ENCODE results near the gene IL17RA.

DNA sequence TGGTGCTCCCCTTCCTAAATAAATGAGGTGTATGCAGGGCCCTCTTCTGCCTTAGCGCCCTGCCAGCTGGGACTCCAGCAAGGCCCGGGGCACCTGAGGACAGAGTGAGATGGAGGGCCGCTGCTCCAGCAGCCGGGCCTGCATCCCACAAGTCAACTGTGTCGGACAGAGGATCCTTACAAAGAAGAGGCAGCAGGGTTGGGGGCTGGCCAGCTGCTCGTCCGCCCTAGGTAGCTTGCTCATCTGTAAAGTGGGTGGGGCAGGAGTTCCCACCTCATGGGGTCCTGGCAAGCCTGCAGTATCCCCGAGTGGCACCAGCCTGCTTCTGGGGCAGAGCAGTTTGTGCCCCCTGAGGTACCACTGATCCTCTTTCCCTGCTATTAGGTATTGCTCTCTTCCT lies 28.8 kb downstream of the IL17RA start:
- TF ChIP-seq, protein P1, sequence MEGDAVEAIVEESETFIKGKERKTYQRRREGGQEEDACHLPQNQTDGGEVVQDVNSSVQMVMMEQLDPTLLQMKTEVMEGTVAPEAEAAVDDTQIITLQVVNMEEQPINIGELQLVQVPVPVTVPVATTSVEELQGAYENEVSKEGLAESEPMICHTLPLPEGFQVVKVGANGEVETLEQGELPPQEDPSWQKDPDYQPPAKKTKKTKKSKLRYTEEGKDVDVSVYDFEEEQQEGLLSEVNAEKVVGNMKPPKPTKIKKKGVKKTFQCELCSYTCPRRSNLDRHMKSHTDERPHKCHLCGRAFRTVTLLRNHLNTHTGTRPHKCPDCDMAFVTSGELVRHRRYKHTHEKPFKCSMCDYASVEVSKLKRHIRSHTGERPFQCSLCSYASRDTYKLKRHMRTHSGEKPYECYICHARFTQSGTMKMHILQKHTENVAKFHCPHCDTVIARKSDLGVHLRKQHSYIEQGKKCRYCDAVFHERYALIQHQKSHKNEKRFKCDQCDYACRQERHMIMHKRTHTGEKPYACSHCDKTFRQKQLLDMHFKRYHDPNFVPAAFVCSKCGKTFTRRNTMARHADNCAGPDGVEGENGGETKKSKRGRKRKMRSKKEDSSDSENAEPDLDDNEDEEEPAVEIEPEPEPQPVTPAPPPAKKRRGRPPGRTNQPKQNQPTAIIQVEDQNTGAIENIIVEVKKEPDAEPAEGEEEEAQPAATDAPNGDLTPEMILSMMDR (IDR thresholded peaks at IDR 0.05; ENCODE audit: low read length), result no peak
- no peak for TF ChIP-seq EZH2 (optimal IDR thresholded peaks at IDR 0.05; ENCODE audit: low read depth, low read length)
